Effector memory CD4-positive, alpha-beta T cell (primary cell): ENCODE data around the gene RGS9.
"Not testable (repeated sequence)": the region's sequence is repeated elsewhere in the genome, so short reads cannot be mapped to it uniquely, and the experiment has no call there.

Experiments used
- DNase-seq, 3 donors: peaks; one replicate each; pipeline ENCODE4 v3.0.0-alpha.2; 2020
- H3K27ac ChIP-seq: 2 replicates; pipeline ENCODE4 v1.7.0; 2013; ENCODE audit warnings: mild to moderate bottlenecking, low read length, moderate library complexity; ENCODE audit not compliant: insufficient read depth, poor library complexity, severe bottlenecking
- H3K27me3 ChIP-seq: replicated peaks from 2 replicates; pipeline ENCODE4 v1.7.0; 2013; ENCODE audit warnings: mild to moderate bottlenecking, low read length; ENCODE audit not compliant: insufficient read depth, control insufficient read depth, poor library complexity, severe bottlenecking
- H3K36me3 ChIP-seq: 2 replicates; pipeline ENCODE4 v1.7.0; 2013; ENCODE audit warnings: mild to moderate bottlenecking, low read length, moderate library complexity; ENCODE audit not compliant: control insufficient read depth, insufficient read depth
- H3K4me1 ChIP-seq: 2 replicates; pipeline ENCODE4 v1.7.0; 2013; ENCODE audit warnings: low read length, mild to moderate bottlenecking; ENCODE audit not compliant: control insufficient read depth, insufficient read depth, poor library complexity, severe bottlenecking
- H3K4me3 ChIP-seq: 2 replicates; pipeline ENCODE4 v1.7.0; 2013; ENCODE audit warnings: low read length, low read depth, mild to moderate bottlenecking; ENCODE audit not compliant: insufficient read depth, poor library complexity, severe bottlenecking
- H3K9me3 ChIP-seq: 2 replicates; pipeline ENCODE4 v1.7.0; 2013; ENCODE audit warnings: mild to moderate bottlenecking, low read length, moderate library complexity; ENCODE audit not compliant: control insufficient read depth

RGS9 gene

DNA sequence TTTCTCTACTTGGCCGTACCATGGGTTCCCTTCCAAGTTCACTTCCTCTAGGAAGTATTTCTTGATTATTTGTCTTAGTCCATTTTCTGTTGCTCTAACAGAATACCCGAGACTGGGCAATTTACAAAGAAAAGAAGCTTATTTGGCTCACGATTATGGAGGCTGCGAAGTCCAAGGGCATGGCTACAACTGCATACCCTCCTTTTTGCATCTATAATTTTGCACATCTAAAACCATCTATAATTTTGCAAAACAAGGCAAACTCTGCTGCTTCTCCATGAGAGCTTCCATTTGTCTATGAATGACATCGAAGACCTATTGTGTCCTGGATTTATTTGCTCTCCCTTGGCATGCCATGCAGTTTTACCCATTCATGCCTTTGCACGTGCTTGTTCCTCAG, 27.6 kb upstream of the RGS9 start:
- H3K4me1 ChIP-seq = no peaks in the 10 kb centered on the region
- H3K36me3 ChIP-seq = no peaks in the 10 kb centered on the region
- no peak for DNase-seq
- no peaks in the 10 kb centered on the region for H3K27me3 ChIP-seq
- H3K27ac ChIP-seq = no peak overlapping the region
- no peaks in the 10 kb centered on the region for H3K9me3 ChIP-seq
- no peak overlapping the region for H3K4me3 ChIP-seq

DNA sequence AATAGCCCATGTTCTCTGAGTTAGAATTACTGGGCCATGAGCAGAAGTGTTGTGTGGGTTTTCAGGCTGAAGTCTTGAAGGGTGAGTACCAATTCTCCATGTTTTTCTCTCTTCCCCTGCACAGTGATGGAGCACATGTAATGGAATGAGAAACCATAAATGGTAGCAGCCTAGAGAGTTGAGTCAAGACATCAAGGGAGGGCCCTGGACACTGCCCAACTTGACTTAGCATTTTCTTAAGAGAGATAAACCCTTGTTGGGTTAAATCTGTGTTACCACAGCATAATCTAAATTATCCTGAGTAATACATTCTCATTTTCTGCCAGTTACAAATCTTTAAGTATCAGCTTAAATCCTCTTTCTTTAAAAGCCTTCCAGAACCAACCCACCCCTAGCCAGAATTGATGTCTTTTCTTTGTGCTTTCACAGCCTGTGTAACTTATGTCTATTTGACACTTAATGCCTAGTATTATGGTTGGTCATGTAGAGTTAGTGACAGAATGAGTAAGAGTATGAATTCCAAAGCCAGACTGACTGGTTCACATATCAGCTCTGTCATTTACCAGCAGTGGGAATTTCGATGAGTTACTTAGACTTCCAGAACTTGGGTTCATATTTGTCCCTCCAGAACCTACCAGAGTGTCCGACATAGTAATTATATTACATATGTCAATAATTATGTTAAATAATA, 27.0 kb upstream of the RGS9 start:
- H3K4me3 ChIP-seq = no peak overlapping the region
- DNase-seq = no peak
- no peaks in the 10 kb centered on the region for H3K9me3 ChIP-seq
- H3K4me1 ChIP-seq = no peaks in the 10 kb centered on the region
- no peaks in the 10 kb centered on the region for H3K36me3 ChIP-seq
- no peaks in the 10 kb centered on the region for H3K27me3 ChIP-seq
- H3K27ac ChIP-seq = no peak overlapping the region

DNA sequence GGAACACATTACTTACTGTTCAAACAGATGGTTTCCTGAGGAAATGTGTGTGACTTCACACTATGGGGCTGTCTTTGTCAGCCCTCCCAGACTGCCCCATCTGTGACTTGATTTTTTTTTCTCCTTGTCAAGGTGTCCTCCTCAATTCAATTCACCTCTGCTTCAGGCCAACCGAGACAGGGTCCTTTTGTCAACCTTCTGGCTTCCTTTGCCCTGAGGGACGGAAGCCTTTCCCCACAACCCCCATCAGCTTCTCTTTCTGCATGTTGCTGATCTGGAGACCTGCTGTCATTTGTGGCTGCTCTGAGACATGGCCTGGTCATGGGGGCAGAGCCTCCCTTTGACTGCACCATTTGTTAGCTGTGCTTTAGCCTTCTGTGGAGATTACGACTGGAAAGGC, 21.3 kb upstream of the RGS9 start:
- Histone ChIP-seq H3K36me3 (no peaks in the 10 kb centered on the region), H3K9me3 (no peaks in the 10 kb centered on the region), H3K27me3 (no peaks in the 10 kb centered on the region), H3K27ac (no peak overlapping the region), H3K4me1 (no peaks in the 10 kb centered on the region), H3K4me3 (no peak overlapping the region)
- DNase-seq = no peak

DNA sequence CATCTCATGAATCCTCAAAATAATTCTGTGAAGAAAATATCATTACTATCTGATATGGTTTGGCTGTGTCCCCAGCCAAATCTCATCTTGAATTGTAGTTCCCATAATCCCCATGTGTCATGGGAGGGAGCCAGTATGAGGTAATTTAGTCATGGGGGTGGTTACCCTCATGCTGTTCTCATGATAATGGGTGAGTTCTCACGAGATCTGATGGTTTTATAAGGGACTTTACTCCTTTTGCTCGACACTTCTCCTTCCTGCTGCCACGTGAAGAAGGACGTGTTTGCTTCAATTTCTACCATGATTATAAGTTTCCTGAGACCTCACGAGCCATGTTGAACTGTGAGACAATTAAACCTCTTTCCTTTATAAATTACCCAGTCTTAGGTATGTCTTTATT, 20.7 kb upstream of the RGS9 start:
- not testable (repeated sequence) for H3K4me3 ChIP-seq, H3K36me3 ChIP-seq, DNase-seq, H3K27ac ChIP-seq, H3K9me3 ChIP-seq, H3K4me1 ChIP-seq, H3K27me3 ChIP-seq

DNA sequence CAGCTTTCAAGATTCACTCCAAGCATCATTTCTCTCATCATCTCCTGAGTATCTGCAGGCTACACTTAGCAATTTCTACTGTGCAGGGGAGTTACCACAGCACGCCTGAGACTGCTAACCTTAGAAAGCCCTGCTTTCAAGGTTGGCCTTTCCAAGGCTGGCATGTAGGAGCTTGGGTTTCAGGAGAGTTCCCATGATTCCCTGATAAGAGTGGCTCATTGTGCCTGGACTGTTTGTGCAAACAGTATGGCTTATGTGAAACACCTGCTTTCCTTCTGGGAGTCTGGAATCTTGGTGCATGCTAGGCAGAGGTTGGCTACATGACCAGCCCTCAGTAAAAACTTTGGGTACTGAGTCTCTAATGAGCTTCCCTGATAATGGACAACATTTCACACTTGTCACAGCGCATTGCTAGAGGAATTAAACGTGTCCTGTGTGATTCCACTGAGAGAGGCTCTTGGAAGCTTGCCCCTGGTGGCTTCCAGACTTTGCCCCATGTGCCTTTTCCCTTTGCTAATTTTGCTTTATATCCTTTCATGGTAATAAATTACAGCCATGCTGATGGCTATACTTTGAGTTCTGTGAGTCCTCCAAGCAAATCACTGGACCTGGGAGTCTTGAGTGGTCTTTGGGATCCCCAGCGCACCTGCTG, 19.7 kb upstream of the RGS9 start:
- no peaks in the 10 kb centered on the region for H3K27me3 ChIP-seq
- no peak overlapping the region for H3K27ac ChIP-seq
- no peaks in the 10 kb centered on the region for H3K9me3 ChIP-seq
- DNase-seq = no peak
- no peak overlapping the region for H3K4me3 ChIP-seq
- H3K36me3 ChIP-seq = no peaks in the 10 kb centered on the region
- peaks cover 1% of the 10 kb centered on the region for H3K4me1 ChIP-seq

DNA sequence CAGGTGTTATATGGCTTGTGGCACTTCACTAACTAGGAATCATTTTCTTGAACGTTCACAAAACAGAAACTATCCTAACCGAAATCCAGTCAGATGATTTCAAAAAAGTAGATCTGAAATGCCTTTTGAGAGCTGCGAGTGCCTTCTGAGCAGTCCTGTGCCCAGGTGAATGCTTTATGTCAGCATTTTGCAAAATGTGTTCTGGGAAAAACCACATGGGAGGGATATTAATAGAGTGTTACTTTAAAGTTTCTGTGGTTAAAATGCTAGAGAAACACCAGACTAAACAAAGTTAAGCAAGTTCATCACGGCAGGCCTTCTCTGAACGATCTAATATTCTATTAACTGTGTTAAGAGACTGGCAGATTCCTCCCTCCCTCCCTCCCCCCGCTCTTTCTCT, 15.8 kb upstream of the RGS9 start:
- Histone ChIP-seq H3K27ac (no peak overlapping the region), H3K36me3 (no peaks in the 10 kb centered on the region), H3K4me1 (peaks cover 9% of the 10 kb centered on the region), H3K4me3 (no peak overlapping the region), H3K27me3 (no peaks in the 10 kb centered on the region), H3K9me3 (no peaks in the 10 kb centered on the region)
- no peak for DNase-seq

DNA sequence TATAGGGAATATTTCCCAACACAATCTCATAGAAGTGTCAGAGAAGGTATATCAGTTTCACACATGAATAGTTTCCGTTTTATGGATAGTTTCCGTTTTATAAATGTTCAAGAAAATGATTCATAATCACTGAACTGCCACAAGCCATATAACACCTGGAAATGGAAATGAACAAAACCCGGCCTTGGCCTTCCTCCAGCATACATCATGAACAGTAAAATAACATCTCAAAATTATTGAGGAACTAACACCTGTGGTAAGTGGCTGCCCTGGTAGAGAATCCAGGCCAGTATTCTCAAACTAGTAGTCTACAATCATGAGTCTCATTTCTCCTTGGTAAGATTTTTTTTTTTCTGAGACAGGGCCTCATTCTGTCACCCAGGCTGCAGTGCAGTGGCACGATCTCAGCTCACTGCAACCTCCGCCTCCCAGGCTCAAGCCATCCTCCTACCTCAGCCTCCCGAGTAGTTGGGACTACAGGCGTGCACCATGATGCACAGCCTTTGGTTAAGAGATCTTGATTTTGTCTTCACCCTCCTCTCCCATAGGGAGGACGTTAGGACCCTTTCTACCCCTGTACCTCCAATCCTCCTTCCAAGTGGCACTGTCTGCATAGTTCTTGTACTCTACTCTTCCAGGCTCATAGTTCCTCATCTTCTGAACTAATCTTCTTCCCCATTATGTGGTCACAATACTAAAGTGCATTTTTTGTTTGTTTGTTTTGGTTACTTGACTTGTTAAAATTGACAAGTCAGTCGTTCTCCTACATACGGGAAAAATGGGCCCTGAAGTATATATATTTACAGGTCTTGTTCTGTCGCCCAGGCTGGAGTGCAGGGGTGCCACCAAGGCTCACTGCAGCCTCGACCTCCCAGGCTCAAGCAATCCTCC, 15.0 kb upstream of the RGS9 start:
- Histone ChIP-seq H3K27me3 (no peaks in the 10 kb centered on the region), H3K27ac (peak overlapping the region; percentile 64), H3K4me3 (no peak overlapping the region), H3K4me1 (peaks cover 9% of the 10 kb centered on the region), H3K9me3 (no peaks in the 10 kb centered on the region), H3K36me3 (no peaks in the 10 kb centered on the region)
- DNase-seq = no peak

DNA sequence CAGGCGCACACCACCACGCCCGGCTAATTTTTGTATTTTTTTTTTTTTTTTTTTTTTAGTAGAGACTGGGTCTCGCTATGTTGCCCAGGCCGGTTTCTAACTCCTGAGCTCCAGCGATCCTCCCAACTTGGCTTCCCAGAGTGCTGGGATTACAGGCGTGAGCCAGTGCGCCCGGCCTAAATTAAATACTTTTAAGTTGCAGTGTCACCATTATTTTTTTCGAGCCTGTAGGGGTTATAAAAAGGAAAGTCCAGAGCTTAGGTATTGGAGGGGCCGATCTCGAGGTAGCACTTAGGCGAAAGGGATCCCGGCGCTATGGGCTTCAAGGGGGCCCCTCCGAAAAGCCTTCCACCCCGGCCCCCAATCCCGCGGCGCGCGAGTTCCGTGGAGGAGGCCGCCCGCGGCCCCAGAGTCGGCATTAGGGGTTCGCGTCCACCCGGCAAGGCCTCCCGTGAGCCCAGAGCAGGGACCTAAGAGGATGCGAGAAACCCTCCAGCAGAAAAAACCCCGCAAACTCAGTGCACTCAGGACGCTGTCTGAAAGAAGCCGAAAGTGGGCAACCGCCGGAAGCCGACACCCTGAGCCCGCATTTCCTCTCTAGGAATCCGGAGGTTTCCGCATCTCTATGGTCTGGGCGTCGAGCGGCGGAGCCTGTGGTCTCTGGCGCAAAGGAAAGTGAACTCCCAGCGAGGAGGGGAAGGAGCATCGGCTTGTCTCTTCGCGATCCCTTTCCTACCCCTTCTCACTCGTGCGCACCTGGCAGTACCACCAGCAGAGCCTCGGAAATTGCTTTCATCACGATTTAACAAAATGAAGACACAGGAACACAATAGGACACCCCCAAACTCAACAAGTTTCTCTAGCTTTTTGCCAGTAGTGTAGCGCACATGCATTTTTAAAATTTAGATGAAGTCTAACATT, 14.1 kb upstream of the RGS9 start:
- Histone ChIP-seq H3K9me3 (no peaks in the 10 kb centered on the region), H3K4me3 (peak overlapping the region; percentile 69), H3K36me3 (no peaks in the 10 kb centered on the region), H3K27ac (peak overlapping the region; percentile 64), H3K4me1 (peaks cover 9% of the 10 kb centered on the region), H3K27me3 (no peaks in the 10 kb centered on the region)
- peak; percentile 64 to 72 (median 72) for DNase-seq

DNA sequence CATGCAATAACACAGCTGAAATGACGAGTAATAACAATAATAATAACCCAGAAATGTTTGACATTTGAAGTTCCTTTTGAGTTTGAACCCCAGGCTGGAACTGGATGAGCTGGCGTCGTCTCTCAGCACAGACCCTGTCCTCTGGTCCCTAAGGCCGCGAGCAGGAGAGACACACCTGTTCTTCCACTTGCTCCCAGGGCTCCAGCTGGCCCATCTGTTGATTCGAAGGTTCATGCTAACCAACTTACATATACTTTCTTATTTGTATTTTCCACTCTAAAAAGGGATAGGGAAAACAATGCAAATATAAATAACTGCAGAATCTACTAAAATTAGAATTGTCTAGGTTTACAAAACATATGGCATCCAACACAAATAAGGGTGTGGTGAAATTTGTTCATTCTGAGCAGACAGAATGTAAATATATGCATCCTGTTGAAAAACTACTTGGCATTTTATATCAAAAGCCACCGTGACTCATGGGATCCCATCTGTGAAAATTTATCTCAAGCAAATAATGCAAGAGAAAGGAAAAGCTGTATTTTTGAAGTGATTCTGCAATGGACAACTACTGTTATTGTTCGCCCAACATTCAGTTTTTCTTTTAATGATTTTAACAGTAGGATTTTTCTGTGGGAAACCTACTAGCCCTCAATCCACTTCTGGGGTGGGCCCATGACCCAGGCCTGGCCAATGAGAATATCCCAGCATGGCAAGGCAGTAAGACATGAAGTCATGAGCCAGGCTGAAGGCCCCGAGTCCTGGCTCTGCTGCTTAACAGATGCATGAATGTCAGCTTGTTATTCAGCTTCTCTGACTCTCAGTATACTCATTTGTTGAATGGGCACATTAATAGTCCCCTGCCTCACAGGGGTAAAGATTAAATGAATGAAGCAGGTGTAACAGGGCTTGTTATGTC, 13.2 kb upstream of the RGS9 start:
- DNase-seq = no peak
- H3K27me3 ChIP-seq = no peaks in the 10 kb centered on the region

More for the DNA sequence above, 13.2 kb upstream of the RGS9 start:
- no peaks in the 10 kb centered on the region for H3K36me3 ChIP-seq
- H3K4me3 ChIP-seq = peak overlapping the region; percentile 69
- H3K4me1 ChIP-seq = peaks cover 9% of the 10 kb centered on the region
- no peaks in the 10 kb centered on the region for H3K9me3 ChIP-seq
- H3K27ac ChIP-seq = peak overlapping the region; percentile 64
